Measurements from ENCODE around the gene TP53INP2.

DNA sequence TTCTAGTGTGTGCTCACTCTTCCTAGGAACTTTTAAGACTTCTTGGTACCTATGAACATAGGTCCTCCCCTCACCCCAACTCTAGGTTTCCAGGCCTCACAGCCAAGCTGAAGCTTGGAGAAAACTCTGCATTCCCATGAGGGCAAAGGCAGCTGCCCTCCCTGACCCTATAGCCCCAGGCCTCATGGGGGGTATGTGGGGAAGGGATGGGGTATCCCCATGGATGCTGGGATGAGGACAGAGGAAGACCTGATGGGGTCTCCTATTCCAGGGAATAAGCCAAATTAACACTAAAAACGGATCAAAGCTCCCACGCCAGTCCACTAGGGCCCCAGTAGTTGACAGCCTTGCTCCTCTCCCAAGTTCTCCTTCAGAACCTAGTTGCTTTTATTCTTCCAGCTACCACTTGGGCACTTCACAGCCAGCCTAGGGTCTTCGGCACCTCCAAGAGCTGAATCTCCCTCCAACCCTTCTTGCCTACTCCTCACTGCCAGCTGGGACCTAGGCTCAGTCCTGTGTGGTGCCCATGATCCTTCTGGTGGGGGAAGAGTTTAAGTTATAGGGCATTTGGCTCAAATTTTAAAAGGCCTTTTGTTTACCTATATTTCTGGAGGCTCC is 7.8 kb downstream of the TP53INP2 start:
- TF ChIP-seq, protein P1, sequence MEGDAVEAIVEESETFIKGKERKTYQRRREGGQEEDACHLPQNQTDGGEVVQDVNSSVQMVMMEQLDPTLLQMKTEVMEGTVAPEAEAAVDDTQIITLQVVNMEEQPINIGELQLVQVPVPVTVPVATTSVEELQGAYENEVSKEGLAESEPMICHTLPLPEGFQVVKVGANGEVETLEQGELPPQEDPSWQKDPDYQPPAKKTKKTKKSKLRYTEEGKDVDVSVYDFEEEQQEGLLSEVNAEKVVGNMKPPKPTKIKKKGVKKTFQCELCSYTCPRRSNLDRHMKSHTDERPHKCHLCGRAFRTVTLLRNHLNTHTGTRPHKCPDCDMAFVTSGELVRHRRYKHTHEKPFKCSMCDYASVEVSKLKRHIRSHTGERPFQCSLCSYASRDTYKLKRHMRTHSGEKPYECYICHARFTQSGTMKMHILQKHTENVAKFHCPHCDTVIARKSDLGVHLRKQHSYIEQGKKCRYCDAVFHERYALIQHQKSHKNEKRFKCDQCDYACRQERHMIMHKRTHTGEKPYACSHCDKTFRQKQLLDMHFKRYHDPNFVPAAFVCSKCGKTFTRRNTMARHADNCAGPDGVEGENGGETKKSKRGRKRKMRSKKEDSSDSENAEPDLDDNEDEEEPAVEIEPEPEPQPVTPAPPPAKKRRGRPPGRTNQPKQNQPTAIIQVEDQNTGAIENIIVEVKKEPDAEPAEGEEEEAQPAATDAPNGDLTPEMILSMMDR (IDR thresholded peaks at IDR 0.05; ENCODE audit: extremely low read depth in 1 of 2, insufficient read depth in 1 of 2, low read depth in 1 of 2, low read length in 2 of 2), result no peak
- TF ChIP-seq POLR2A (IDR thresholded peaks at IDR 0.05; ENCODE audit: low read depth, low read length), result no peak
- TF ChIP-seq JUN (IDR thresholded peaks at IDR 0.05; ENCODE audit: borderline replicate concordance, insufficient read depth, insufficient read length, low read depth), result no peak
- TF ChIP-seq, protein P2, sequence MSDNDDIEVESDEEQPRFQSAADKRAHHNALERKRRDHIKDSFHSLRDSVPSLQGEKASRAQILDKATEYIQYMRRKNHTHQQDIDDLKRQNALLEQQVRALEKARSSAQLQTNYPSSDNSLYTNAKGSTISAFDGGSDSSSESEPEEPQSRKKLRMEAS (IDR thresholded peaks at IDR 0.05; ENCODE audit: insufficient read depth, insufficient read length), result no peak
- TF ChIP-seq POLR2AphosphoS5 (IDR thresholded peaks at IDR 0.05; ENCODE audit: insufficient read depth, low read depth, low read length), result no peak
- no peak for TF ChIP-seq EZH2 (IDR thresholded peaks at IDR 0.05; ENCODE audit: borderline replicate concordance, low read depth, low read length, severe bottlenecking)
- no peak for TF ChIP-seq MYC (IDR thresholded peaks at IDR 0.05; ENCODE audit: low read depth, low read length)
- no peak for TF ChIP-seq FOS (IDR thresholded peaks at IDR 0.05; ENCODE audit: borderline replicate concordance, insufficient read depth, low read length)
- no peak for TF ChIP-seq GATA2 (IDR thresholded peaks at IDR 0.05; ENCODE audit: insufficient read depth, insufficient read length, low read depth, low read length)
